ENCODE data around the gene MGLL.

- TF ChIP-seq, protein P1, sequence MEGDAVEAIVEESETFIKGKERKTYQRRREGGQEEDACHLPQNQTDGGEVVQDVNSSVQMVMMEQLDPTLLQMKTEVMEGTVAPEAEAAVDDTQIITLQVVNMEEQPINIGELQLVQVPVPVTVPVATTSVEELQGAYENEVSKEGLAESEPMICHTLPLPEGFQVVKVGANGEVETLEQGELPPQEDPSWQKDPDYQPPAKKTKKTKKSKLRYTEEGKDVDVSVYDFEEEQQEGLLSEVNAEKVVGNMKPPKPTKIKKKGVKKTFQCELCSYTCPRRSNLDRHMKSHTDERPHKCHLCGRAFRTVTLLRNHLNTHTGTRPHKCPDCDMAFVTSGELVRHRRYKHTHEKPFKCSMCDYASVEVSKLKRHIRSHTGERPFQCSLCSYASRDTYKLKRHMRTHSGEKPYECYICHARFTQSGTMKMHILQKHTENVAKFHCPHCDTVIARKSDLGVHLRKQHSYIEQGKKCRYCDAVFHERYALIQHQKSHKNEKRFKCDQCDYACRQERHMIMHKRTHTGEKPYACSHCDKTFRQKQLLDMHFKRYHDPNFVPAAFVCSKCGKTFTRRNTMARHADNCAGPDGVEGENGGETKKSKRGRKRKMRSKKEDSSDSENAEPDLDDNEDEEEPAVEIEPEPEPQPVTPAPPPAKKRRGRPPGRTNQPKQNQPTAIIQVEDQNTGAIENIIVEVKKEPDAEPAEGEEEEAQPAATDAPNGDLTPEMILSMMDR (IDR thresholded peaks at IDR 0.05; ENCODE audit: low read length) = no peak
- no peak for TF ChIP-seq EZH2 (optimal IDR thresholded peaks at IDR 0.05; ENCODE audit: low read depth, low read length)
- TF ChIP-seq EZH2phosphoT487 (IDR thresholded peaks at IDR 0.05; ENCODE audit: low read length) = no peak
These were observed 58.5 kb downstream of the MGLL start for GRCh38 chr3:127763816-127764215.

Measured in MM.1S (cell line).